ENCODE results near the gene RASGRP2.

The RASGRP2 gene

DNA sequence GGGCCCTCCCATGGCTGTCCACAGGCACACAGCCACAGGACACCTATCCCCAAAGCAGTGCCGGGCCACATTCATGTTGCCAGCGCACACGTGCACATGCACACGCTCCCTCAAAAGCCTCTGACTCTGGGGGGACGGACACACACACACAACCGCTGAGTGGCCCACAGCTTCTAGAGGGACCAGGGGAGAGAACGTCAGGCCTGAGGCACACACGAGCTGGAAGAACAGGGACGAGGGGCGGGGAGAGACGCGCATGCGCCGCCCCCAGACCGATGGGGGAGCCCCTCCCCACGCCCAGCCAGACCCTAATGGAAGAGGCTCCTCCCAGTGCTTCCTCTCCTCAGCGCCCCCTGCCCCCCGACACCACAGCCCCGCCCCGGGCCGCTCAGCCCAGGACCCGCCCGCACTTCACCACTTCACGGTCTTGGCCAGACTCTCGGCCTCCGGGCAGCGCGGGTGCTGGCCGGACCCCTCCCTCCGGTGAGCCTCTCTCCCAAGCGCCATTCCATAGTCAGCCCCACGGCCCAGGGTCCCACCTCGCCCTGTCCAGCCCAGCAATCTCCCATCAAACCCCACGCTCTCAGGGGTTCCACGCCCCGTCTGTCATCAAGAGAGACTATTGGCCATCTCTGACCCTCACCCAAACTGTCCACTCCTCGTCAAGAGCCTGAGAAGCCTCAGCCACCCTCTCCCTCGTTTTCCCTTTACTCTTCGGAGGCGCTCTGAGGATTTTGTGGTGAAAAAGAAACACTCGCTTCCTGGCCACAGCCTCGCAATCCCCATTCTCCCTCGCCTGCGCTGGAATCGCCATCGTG lies 32.6 kb downstream of the RASGRP2 start:
- ATAC-seq = no peak
- no peak for TF ChIP-seq CSDC2 (CRISPR knock-in tag; IDR thresholded peaks at IDR 0.05)
- TF ChIP-seq ZNF70 (CRISPR knock-in tag; IDR thresholded peaks at IDR 0.05) = no peak
- no peak for TF ChIP-seq PPARA (CRISPR knock-in tag; IDR thresholded peaks at IDR 0.05; ENCODE audit: borderline replicate concordance)
- no peak for TF ChIP-seq RARB (CRISPR knock-in tag; IDR thresholded peaks at IDR 0.05)
- TF ChIP-seq, protein P1, sequence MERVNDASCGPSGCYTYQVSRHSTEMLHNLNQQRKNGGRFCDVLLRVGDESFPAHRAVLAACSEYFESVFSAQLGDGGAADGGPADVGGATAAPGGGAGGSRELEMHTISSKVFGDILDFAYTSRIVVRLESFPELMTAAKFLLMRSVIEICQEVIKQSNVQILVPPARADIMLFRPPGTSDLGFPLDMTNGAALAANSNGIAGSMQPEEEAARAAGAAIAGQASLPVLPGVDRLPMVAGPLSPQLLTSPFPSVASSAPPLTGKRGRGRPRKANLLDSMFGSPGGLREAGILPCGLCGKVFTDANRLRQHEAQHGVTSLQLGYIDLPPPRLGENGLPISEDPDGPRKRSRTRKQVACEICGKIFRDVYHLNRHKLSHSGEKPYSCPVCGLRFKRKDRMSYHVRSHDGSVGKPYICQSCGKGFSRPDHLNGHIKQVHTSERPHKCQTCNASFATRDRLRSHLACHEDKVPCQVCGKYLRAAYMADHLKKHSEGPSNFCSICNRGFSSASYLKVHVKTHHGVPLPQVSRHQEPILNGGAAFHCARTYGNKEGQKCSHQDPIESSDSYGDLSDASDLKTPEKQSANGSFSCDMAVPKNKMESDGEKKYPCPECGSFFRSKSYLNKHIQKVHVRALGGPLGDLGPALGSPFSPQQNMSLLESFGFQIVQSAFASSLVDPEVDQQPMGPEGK (CRISPR knock-in tag; IDR thresholded peaks at IDR 0.05; ENCODE audit: borderline replicate concordance) = no peak
- TF ChIP-seq TOX (CRISPR knock-in tag; IDR thresholded peaks at IDR 0.05; ENCODE audit: borderline replicate concordance) = no peak
- TF ChIP-seq OSR1 (CRISPR knock-in tag; IDR thresholded peaks at IDR 0.05) = no peak
- TF ChIP-seq, protein P2, sequence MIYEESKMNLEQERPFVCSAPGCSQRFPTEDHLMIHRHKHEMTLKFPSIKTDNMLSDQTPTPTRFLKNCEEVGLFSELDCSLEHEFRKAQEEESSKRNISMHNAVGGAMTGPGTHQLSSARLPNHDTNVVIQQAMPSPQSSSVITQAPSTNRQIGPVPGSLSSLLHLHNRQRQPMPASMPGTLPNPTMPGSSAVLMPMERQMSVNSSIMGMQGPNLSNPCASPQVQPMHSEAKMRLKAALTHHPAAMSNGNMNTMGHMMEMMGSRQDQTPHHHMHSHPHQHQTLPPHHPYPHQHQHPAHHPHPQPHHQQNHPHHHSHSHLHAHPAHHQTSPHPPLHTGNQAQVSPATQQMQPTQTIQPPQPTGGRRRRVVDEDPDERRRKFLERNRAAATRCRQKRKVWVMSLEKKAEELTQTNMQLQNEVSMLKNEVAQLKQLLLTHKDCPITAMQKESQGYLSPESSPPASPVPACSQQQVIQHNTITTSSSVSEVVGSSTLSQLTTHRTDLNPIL (CRISPR knock-in tag; IDR thresholded peaks at IDR 0.05; ENCODE audit: low read depth) = no peak
- TF ChIP-seq TCF4 (CRISPR knock-in tag; IDR thresholded peaks at IDR 0.05; ENCODE audit: borderline replicate concordance) = no peak
- TF ChIP-seq, protein P3, sequence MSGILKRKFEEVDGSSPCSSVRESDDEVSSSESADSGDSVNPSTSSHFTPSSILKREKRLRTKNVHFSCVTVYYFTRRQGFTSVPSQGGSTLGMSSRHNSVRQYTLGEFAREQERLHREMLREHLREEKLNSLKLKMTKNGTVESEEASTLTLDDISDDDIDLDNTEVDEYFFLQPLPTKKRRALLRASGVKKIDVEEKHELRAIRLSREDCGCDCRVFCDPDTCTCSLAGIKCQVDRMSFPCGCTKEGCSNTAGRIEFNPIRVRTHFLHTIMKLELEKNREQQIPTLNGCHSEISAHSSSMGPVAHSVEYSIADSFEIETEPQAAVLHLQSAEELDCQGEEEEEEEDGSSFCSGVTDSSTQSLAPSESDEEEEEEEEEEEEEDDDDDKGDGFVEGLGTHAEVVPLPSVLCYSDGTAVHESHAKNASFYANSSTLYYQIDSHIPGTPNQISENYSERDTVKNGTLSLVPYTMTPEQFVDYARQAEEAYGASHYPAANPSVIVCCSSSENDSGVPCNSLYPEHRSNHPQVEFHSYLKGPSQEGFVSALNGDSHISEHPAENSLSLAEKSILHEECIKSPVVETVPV (CRISPR knock-in tag; IDR thresholded peaks at IDR 0.05) = no peak
- TF ChIP-seq GLIS3 (CRISPR knock-in tag; IDR thresholded peaks at IDR 0.05) = no peak
- TF ChIP-seq ZNF565 (CRISPR knock-in tag; conservative IDR thresholded peaks at IDR 0.05; ENCODE audit: low read depth) = no peak
- TF ChIP-seq SNAI2 (CRISPR knock-in tag; IDR thresholded peaks at IDR 0.05) = no peak
- no peak for TF ChIP-seq ESRRG (CRISPR knock-in tag; IDR thresholded peaks at IDR 0.05)
- TF ChIP-seq ZFP30 (CRISPR knock-in tag; IDR thresholded peaks at IDR 0.05) = no peak

DNA sequence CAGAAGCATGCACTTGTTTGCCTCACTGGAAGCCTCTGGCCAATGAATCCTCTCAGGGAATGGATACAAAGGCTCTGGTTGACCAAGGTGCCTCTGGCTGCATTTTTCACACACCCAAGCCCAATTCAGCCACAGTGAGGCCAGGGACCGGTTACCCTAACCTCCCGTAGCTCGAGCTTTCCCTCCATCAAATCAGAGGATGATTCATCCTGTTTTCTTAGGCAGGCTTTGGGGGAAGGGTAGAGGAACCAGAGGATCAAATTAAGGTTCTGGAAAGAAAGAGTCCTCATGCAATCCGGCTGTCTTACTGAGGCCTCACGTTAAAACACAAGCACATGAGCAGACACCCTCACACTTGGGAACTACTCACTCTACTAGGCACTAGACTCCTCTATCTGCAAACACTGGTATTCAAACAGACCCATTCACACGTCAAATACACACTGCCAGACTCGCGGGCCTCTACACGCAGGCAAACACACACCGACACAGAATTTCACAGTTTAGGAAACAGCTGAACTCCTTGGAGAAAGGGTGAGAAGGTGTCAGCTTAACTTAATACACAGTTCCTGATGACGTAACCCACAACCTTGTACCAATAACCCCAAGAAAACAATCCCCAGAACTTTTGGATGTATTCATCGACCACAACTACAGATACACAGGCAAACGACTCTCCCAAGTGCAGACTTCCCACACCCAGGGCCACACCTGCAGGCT lies 33.4 kb downstream of the RASGRP2 start:
- TF ChIP-seq, protein P4, sequence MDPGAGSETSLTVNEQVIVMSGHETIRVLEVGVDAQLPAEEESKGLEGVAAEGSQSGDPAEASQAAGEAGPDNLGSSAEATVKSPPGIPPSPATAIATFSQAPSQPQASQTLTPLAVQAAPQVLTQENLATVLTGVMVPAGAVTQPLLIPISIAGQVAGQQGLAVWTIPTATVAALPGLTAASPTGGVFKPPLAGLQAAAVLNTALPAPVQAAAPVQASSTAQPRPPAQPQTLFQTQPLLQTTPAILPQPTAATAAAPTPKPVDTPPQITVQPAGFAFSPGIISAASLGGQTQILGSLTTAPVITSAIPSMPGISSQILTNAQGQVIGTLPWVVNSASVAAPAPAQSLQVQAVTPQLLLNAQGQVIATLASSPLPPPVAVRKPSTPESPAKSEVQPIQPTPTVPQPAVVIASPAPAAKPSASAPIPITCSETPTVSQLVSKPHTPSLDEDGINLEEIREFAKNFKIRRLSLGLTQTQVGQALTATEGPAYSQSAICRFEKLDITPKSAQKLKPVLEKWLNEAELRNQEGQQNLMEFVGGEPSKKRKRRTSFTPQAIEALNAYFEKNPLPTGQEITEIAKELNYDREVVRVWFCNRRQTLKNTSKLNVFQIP (CRISPR knock-in tag; IDR thresholded peaks at IDR 0.05; ENCODE audit: borderline replicate concordance, low read depth) = no peak
- TF ChIP-seq PPARA (CRISPR knock-in tag; IDR thresholded peaks at IDR 0.05; ENCODE audit: borderline replicate concordance) (no peak), ZNF8 (CRISPR knock-in tag; IDR thresholded peaks at IDR 0.05) (no peak), RARB (CRISPR knock-in tag; IDR thresholded peaks at IDR 0.05) (no peak), ZNF565 (CRISPR knock-in tag; conservative IDR thresholded peaks at IDR 0.05; ENCODE audit: low read depth) (no peak), OSR1 (CRISPR knock-in tag; IDR thresholded peaks at IDR 0.05) (no peak), ISL1 (CRISPR knock-in tag; IDR thresholded peaks at IDR 0.05) (no peak), CSDC2 (CRISPR knock-in tag; IDR thresholded peaks at IDR 0.05) (no peak), TOX (CRISPR knock-in tag; IDR thresholded peaks at IDR 0.05; ENCODE audit: borderline replicate concordance) (no peak), ZFP3 (CRISPR knock-in tag; IDR thresholded peaks at IDR 0.05) (no peak)
- TF ChIP-seq, protein P3 (CRISPR knock-in tag; IDR thresholded peaks at IDR 0.05) = no peak
- TF ChIP-seq, protein P5, sequence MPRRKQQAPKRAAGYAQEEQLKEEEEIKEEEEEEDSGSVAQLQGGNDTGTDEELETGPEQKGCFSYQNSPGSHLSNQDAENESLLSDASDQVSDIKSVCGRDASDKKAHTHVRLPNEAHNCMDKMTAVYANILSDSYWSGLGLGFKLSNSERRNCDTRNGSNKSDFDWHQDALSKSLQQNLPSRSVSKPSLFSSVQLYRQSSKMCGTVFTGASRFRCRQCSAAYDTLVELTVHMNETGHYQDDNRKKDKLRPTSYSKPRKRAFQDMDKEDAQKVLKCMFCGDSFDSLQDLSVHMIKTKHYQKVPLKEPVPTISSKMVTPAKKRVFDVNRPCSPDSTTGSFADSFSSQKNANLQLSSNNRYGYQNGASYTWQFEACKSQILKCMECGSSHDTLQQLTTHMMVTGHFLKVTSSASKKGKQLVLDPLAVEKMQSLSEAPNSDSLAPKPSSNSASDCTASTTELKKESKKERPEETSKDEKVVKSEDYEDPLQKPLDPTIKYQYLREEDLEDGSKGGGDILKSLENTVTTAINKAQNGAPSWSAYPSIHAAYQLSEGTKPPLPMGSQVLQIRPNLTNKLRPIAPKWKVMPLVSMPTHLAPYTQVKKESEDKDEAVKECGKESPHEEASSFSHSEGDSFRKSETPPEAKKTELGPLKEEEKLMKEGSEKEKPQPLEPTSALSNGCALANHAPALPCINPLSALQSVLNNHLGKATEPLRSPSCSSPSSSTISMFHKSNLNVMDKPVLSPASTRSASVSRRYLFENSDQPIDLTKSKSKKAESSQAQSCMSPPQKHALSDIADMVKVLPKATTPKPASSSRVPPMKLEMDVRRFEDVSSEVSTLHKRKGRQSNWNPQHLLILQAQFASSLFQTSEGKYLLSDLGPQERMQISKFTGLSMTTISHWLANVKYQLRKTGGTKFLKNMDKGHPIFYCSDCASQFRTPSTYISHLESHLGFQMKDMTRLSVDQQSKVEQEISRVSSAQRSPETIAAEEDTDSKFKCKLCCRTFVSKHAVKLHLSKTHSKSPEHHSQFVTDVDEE (CRISPR knock-in tag; IDR thresholded peaks at IDR 0.05) = no peak
- TF ChIP-seq, protein P1 (CRISPR knock-in tag; IDR thresholded peaks at IDR 0.05; ENCODE audit: borderline replicate concordance) = no peak
- peak; percentile 32; the same call in 2 of the 3 replicates for ATAC-seq

Measured in SK-N-SH treated with all-trans-retinoic acid at 6 μM for 48 hours (cell line).